SK-N-SH treated with all-trans-retinoic acid at 6 μM for 48 hours (cell line): ENCODE data around the gene DDX10.

Experiments
- ATAC-seq: fragments of 200-7000 bp; cut with Tn5 transposase; 3 replicates; pipeline ENCODE4 v1.9.1; 2020; ENCODE audit warnings: mild to moderate bottlenecking, moderate library complexity
- ARNTL ChIP-seq: fragments of 450-650 bp; formaldehyde crosslinking; IDR thresholded peaks from 2 replicates; pipeline ENCODE4 v1.5.0; 2020; ENCODE audit warnings: low read depth, mild to moderate bottlenecking, moderate library complexity, borderline replicate concordance
- BACH2 ChIP-seq: fragments of 250-450 bp; sonication (Bioruptor Pico); IDR thresholded peaks from 2 replicates; pipeline ENCODE4 v1.9.0; 2021; ENCODE audit warnings: mild to moderate bottlenecking, borderline replicate concordance
- CSDC2 ChIP-seq: fragments of 250-450 bp; sonication (Bioruptor Pico); IDR thresholded peaks from 2 replicates; pipeline ENCODE4 v1.5.0; 2020; ENCODE audit warnings: mild to moderate bottlenecking, moderate library complexity
- CSRNP3 ChIP-seq: fragments of 250-450 bp; sonication (Bioruptor Pico); IDR thresholded peaks from 2 replicates; pipeline ENCODE4 v1.5.1; 2021; ENCODE audit warnings: mild to moderate bottlenecking, moderate library complexity
- GLIS3 ChIP-seq: fragments of 250-450 bp; sonication (Bioruptor Pico); IDR thresholded peaks from 2 replicates; pipeline ENCODE4 v1.5.0; 2020; ENCODE audit warnings: mild to moderate bottlenecking, moderate library complexity
- ISL1 ChIP-seq: fragments of 250-450 bp; sonication (Bioruptor Pico); IDR thresholded peaks from 2 replicates; pipeline ENCODE4 v2.1.2; 2022; ENCODE audit warnings: mild to moderate bottlenecking, moderate library complexity
- PATZ1 ChIP-seq: fragments of 250-450 bp; sonication (Bioruptor Pico); IDR thresholded peaks from 2 replicates; pipeline ENCODE4 v1.8.0; 2020; ENCODE audit warnings: mild to moderate bottlenecking, moderate library complexity, borderline replicate concordance
- PPARA ChIP-seq: fragments of 250-450 bp; sonication (Bioruptor Pico); IDR thresholded peaks from 2 replicates; pipeline ENCODE4 v1.5.0; 2020; ENCODE audit warnings: mild to moderate bottlenecking, borderline replicate concordance
- RARB ChIP-seq: fragments of 250-450 bp; sonication (Bioruptor Pico); IDR thresholded peaks from 2 replicates; pipeline ENCODE4 v1.8.0; 2021; ENCODE audit warnings: mild to moderate bottlenecking, moderate library complexity
- SNAI2 ChIP-seq: fragments of 250-450 bp; sonication (Bioruptor Pico); IDR thresholded peaks from 2 replicates; pipeline ENCODE4 v1.5.0; 2020; ENCODE audit warnings: mild to moderate bottlenecking, moderate library complexity
- TCF4 ChIP-seq: fragments of 250-450 bp; sonication (Bioruptor Pico); IDR thresholded peaks from 2 replicates; pipeline ENCODE4 v1.8.0; 2021; ENCODE audit warnings: mild to moderate bottlenecking, moderate library complexity, borderline replicate concordance
- TSHZ2 ChIP-seq: fragments of 250-450 bp; sonication (Bioruptor Pico); IDR thresholded peaks from 2 replicates; pipeline ENCODE4 v1.5.0; 2020; ENCODE audit warnings: mild to moderate bottlenecking, moderate library complexity
- ZC3H10 ChIP-seq: fragments of 250-450 bp; sonication (Bioruptor Pico); IDR thresholded peaks from 2 replicates; pipeline ENCODE4 v1.5.1; 2021; ENCODE audit warnings: mild to moderate bottlenecking, moderate library complexity
- ZFP3 ChIP-seq: fragments of 250-450 bp; sonication (Bioruptor Pico); IDR thresholded peaks from 2 replicates; pipeline ENCODE4 v1.5.0; 2020; ENCODE audit warnings: mild to moderate bottlenecking, moderate library complexity
- ZFP30 ChIP-seq: fragments of 450-650 bp; formaldehyde crosslinking; IDR thresholded peaks from 2 replicates; pipeline ENCODE4 v1.5.0; 2022; ENCODE audit warnings: mild to moderate bottlenecking, moderate library complexity
- ZNF565 ChIP-seq: fragments of 450-650 bp; formaldehyde crosslinking; conservative IDR thresholded peaks from 2 replicates; pipeline ENCODE4 v1.5.0; 2020; ENCODE audit warnings: low read depth, mild to moderate bottlenecking, moderate library complexity
- ZNF70 ChIP-seq: fragments of 450-650 bp; formaldehyde crosslinking; IDR thresholded peaks from 2 replicates; pipeline ENCODE4 v1.5.0; 2020; ENCODE audit warnings: mild to moderate bottlenecking, moderate library complexity
- TF ChIP-seq, protein P1 (sequence below): fragments of 250-450 bp; sonication (Bioruptor Pico); IDR thresholded peaks from 2 replicates; pipeline ENCODE4 v1.5.1; 2020; ENCODE audit warnings: low read depth, mild to moderate bottlenecking, moderate library complexity

Gene DDX10

DNA sequence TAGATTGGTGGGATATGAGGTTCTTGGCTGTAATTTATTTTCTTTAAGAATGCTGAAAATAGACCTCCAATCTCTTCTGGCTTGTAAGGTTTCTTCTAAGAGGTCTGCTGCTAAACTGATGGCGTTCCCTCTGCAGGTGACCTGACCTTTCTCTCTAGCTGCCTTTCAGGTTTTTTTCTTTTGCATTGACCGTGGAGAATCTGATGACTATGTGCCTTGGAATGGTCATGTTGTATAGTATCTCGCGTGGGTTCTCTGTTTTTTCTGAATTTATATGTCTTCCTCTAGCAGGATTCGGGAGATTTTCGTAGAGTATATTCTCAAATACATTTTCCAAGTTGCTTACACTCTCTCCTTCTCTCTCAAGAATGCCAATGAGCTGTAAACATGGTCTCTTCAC is 122.2 kb downstream of the DDX10 start:
- TF ChIP-seq, protein P1, sequence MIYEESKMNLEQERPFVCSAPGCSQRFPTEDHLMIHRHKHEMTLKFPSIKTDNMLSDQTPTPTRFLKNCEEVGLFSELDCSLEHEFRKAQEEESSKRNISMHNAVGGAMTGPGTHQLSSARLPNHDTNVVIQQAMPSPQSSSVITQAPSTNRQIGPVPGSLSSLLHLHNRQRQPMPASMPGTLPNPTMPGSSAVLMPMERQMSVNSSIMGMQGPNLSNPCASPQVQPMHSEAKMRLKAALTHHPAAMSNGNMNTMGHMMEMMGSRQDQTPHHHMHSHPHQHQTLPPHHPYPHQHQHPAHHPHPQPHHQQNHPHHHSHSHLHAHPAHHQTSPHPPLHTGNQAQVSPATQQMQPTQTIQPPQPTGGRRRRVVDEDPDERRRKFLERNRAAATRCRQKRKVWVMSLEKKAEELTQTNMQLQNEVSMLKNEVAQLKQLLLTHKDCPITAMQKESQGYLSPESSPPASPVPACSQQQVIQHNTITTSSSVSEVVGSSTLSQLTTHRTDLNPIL (CRISPR knock-in tag), result no peak
- no peak for ATAC-seq

DNA sequence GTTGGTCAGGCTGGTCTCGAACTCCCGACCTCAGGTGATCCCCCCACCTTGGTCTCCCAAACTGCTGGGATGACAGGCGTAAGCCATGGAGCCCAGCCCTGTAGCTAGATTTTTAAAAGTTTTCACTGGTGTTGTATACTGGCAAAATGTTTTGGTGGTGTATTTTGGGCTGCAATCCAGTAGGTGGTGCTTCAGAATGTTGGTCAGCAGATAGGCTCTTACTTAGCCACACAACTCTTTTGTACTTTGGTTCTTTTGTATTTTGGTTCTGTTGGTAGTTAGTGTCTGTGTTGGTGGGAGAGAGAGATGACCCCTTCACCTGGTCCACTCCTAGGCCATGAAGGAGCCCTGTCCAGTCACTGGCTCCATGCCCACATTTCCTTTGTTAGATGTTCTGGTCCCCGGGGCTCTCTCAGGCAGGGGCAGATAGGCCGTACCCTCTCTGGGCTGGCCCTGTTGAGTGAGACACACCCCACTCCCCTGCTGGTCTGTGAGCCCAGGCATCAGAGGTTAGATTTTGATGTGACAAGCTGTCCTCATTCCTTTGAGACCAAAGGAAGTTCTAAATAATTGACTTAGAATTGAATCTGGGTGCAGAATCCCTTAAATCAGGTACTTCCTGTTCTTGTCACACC is 123.8 kb downstream of the DDX10 start:
- ATAC-seq, result peak; percentile 92
- TF ChIP-seq CSDC2 (CRISPR knock-in tag), result no peak
- TF ChIP-seq, protein P1 (CRISPR knock-in tag), result no peak
- no peak for TF ChIP-seq TCF4
- TF ChIP-seq PATZ1, result no peak
- TF ChIP-seq TSHZ2, result no peak
- TF ChIP-seq ISL1, result no peak
- no peak for TF ChIP-seq ZNF70 (CRISPR knock-in tag)
- no peak for TF ChIP-seq SNAI2 (CRISPR knock-in tag)
- TF ChIP-seq ARNTL (CRISPR knock-in tag), result no peak
- TF ChIP-seq, all 23 proteins: peak for 0

- ATAC-seq, result no peak
- no peak for TF ChIP-seq TSHZ2
- TF ChIP-seq, protein P1 (CRISPR knock-in tag), result no peak
- TF ChIP-seq ISL1, result no peak
- no peak for TF ChIP-seq ZFP30 (CRISPR knock-in tag)
- no peak for TF ChIP-seq ZNF565 (CRISPR knock-in tag)
- TF ChIP-seq PPARA (CRISPR knock-in tag), result no peak
- no peak for TF ChIP-seq BACH2
- no peak for TF ChIP-seq ZC3H10 (CRISPR knock-in tag)
- no peak for TF ChIP-seq CSRNP3
- no peak for TF ChIP-seq ZFP3 (CRISPR knock-in tag)
- no peak for TF ChIP-seq ZNF70 (CRISPR knock-in tag)
- no peak for TF ChIP-seq GLIS3 (CRISPR knock-in tag)
- no peak for TF ChIP-seq ARNTL (CRISPR knock-in tag)
- no peak for TF ChIP-seq SNAI2 (CRISPR knock-in tag)
- TF ChIP-seq RARB (CRISPR knock-in tag), result no peak
- no peak for TF ChIP-seq PATZ1
- TF ChIP-seq, all 23 proteins: peak for 0
These were observed 125.8 kb downstream of the DDX10 start for GRCh38 chr11:108790501-108791299.
